LHCN-M2 (cell line): ENCODE data around the gene SYNJ2BP. TPM values are rescaled to one million over a fixed set of nuclear protein-coding genes. Genes with fewer than 3 reads are reported as not detected.
"Not testable (repeated sequence)": the region's sequence is repeated elsewhere in the genome, so short reads cannot be mapped to it uniquely, and the experiment has no call there.

ENCODE experiments used
- DNase-seq: peaks from one replicate; pipeline ENCODE4 v3.0.0-alpha.2; 2012; ENCODE audit warnings: low read depth
- polyA plus RNA-seq: library from polyadenylated mRNA; unstranded; fragments of >200 nt; gene quantifications from one replicate; pipeline ENCODE4 v1.2.1, GENCODE V29; 2012; ENCODE audit warnings: missing spikeins
- total RNA-seq: library from RNA; depleted of rRNA; stranded (reverse); fragments of >200 nt; gene quantifications from 2 replicates; pipeline ENCODE4 v1.2.3, GENCODE V29; 2014; rRNA removed

The SYNJ2BP gene, protein sequence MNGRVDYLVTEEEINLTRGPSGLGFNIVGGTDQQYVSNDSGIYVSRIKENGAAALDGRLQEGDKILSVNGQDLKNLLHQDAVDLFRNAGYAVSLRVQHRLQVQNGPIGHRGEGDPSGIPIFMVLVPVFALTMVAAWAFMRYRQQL
- total RNA-seq = 20.5 and 25.1 TPM in 2 replicates
- polyA plus RNA-seq = 10.4 TPM

DNA sequence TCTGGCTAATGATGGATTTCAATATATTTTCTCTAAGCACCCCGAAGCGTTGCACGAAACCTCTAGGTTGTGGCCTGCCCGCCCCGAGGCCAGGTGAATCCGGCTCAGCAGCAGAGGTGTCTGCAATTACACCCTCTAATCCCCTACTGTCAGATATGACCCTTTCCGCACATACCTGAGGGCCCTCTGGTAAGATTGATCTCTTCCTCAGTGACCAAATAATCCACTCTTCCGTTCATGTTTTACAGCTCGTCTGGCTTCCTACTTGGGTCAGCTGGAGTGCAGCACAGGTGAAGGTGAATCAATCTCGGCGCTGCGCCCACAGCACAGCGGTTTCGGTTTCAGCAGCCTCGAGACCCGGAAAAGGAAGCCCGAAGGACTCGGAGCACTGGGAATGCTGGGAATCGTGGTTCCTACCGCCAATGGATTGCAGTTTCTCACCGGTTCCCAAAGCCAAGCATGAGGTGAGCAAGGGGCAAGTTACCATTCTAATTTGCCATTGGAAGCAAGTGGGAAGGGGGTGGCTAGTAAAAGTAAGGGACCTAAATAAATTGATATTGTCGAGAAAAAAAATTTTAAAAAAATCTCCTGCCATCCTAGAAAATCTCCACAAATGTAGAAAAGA, at the start of gene SYNJ2BP:
SYNJ2BP (minus strand) TSS at position 366 of the 625 bp plus-strand sequence; CDS start at position 239, 127 bp downstream.
- DNase-seq = peak; percentile 71

DNA sequence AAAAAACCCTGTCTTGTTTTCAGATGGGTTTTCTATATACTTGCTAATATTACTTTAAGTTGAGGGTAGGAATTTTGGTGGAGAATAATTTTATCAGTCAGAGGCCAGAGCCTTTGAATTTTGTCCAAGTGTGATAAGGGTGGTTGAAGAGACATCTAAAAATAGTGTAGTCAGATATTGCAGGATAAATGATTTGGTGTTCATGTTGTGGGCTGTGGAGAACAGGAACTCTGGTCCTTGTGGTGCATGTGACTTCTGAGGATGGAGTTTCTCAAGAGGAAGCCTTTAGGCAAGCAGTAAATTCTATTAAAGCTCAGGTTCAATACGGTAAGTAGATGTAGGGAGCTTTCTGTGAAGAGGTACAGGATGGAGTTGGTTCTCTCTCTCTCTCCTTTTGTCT, 37.8 kb upstream of the SYNJ2BP start:
- DNase-seq = no peak

DNA sequence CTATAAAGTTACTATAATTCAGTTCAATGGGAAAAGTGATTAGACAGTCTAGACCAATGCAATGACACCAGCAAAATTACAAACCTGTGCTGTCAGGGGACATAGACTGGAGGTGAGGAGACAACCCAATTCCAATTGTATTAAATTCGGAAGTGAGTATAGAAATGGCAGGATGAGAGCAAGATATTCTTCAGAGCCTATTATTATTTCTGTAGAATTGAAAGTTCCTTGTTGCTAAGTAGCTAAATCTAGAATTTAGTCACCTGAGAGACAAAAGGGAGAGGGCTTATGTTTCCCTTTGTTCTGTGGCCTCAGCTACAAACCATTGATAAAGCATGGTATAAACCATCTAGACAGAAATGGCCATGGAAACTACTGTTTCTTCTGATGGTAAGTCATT, 35.0 kb upstream of the SYNJ2BP start, which contains the start of gene ADAM21:
ADAM21 (plus strand) TSS at position 301 of the 400 bp plus-strand sequence. CDS start 5,326 bp downstream, outside the sequence.
- DNase-seq = no peak

DNA sequence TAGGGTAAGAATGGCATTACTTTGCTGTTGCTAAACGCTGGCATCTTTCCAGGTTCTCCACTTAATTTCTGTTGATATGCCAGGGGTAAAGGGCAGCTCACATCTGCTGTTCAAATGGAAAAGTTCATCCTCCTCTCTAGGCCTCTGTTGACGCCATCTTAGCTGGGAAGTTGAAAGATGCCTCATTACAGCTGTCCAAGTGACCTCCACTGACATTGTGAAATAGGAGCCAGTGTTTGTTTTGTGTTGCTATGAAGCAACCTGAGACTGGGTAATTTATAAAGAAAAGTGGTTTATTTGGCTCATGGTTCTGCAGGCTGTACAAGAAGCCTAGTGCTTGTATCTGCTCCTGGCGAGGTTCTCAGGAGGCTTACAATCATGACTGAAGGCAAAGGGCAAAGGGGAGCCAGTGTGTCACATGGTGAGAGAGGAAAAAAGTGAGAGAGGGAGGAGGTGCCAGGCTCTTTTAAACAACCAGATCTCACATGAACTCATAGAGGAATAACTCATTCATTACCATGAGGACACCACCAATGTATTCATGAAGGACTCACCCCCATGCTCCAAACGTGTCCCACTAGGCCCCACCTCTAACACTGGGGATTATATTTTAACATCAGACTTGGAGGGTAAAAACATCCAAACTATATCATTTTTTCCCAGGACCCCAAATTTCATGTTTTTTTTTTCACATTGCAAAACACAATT, 31.9 kb upstream of the SYNJ2BP start:
- DNase-seq = peak; percentile 94

DNA sequence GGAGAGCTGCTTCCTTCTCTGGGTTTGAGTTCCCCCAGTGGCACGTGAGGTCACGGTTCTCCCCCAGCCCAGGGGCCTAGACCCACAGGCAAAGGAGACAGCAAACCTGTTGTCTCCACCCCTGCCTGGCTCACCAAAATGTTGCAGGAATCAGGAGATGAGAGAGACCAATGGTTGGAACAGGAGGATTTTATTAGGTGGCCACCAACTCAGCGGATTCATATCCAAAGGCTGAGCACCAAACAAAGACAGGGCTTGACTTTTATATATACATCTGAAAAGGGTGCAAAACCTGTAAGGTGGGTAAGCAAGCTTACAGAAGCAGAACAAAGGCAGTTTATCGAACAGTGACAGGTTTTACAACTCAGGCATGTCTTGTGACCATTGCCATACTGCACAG, 25.9 kb upstream of the SYNJ2BP start:
- DNase-seq = no peak

DNA sequence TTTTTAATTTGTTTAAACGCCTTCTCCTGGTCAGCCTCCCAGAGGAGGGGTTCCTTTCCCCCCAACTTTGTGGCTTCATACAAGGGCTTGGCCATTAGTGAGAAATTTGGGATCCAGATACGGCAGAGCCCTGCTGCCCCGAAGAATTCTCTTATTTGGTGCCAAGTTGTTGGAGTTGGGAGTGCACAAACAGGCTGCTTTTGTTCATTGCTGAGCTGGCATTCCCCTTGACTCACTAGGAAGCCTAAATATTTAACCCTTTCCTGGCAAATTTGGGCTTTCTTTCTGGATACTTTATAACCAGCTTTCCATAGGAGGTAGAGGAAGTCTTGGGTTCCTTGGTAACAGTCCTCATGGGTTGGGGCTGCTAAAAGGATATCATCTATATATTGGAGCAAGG, 24.8 kb upstream of the SYNJ2BP start:
- no peak for DNase-seq

DNA sequence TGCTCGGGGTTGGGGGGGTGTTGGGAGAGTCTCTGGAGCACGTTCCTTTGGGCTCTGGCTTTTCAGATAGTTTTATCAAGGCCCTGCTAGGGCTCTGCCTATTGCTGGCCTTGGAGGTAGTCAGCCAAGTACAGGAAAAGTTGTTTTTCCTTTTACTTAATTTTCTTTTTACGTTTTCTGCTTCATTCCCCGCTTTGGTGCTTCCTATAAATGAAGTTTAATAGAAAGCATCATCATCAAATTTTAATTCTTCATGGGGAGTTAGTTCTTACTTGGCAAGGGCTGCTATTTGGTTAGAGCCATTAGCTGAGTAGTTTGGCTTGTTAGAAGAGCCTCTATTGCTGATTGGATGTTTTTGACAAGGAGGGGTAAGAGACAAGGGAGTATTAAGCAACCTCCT, 20.0 kb upstream of the SYNJ2BP start:
- DNase-seq = no peak

DNA sequence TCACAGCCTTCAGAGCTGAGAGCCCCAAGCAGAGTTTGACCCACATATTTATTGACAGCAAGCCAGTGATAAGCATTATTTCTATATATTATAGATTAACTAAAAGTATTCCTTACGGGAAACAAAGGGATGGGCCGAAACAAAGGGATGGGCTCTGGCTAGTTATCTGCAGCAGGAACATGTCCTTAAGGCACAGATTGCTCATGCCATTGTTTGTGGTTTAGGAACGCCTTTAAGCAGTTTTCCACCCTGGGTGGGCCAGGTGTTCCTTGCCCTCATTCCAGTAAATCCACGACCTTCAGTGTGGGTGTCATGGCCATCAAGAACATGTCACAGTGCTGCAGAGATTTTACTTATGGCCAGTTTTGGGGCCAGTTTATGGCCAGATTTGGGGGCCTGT, 9.7 kb upstream of the SYNJ2BP start:
- not testable (repeated sequence) for DNase-seq

DNA sequence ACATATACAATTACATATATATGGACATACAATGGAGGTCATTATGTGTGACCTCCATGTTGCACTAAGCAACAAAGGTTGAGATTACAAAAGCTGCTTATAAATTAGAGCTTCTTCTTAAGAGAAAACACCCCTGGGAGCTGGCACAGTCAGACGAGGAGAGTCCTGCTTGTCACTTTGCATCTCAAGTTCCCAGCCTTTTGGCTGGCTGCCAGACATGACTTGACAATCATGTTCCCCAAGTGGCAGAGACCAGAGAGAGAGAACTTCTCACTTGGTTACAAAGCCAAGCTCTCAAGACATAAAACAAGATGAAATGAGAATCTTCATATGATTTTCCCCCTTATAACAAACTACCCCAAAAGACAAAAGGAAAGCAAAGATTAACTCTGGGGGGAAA, 8.5 kb upstream of the SYNJ2BP start:
- no peak for DNase-seq

DNA sequence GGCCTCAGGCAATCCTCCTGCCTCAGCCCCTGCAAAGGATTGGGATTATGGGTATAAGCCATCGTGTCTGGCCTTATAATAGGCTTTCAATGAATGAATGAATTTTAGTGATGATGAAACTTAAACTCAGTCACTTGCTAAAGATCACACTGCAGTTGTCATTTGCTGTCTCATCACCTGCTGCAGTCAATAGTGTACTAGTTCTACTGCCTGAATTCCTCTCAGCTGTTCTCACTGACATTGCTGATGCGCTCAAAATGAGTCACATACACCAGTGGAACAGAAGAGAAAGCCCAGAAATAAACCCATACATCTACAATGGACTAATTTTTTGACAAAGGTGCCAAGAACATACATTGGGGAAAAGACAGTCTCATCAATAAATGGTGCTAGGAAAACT, 5.6 kb upstream of the SYNJ2BP start:
- DNase-seq = peak; percentile 93

DNA sequence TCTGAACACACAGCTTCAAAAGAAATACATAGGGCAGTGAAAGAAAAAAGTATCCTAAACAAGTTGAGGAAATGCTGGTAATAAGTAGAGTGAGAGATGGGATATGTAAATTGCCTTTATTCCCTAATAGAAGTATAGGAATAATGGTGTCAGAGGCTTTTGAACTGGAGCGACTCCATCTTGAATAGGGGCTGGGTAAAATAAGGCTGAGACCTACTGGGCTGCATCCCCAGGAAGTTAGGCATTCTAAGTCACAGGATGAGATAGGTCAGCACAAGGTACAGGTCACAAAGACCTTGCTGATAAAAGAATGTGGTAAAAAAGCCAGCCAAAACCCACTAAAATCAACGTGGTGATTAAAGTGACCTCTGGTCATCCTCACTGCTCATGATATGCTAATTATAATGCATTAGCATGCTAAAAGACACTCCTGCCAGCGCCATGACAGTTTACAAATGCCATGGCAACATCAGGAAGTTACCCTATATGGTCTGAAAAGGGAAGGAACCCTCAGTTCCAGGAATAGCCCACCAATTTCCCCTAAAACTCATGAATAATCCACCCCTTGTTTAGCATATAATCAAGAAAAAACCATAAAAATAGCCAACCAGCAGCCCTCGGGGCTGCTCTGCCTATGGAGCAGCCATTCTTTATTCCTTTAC, 2.5 kb upstream of the SYNJ2BP start:
- DNase-seq = not testable (repeated sequence)

DNA sequence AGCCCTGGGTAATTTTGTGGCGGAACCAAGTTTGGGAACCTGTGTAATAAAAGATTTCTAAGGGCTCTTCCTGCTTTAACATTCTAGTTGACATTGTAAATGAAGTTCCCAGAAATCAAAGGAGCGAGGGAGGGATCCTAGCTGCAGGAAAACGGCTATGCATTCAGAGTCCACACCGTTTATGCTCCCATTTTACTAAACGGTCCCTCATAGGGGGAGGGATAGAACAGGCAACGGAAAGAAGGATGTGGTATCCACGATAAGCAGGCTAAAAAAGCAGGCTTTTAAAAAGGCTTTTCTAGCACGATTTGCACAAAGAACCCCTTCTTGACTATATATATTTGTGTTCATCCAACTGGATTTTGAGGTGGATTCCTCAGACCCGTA, 559 bp downstream of the SYNJ2BP start:
- DNase-seq = no peak

DNA sequence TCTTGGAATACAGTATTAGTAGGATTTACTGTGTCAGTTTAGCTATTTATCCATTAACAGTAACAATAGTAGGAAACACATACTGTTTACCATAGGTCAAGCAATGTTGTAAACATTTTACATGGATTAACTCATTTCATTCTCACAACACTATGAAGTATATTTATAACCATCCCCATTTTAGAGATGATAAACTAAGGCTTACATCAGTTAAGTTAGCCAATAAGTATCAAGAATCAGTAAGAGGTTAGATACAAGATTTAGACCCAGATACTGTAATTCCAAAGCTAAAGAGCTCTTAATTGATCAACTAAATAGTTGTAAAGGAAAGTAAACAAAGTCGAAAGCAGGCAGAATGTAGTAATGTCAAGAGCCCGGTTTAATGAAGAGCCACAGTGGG, 1.1 kb downstream of the SYNJ2BP start:
- no peak for DNase-seq

DNA sequence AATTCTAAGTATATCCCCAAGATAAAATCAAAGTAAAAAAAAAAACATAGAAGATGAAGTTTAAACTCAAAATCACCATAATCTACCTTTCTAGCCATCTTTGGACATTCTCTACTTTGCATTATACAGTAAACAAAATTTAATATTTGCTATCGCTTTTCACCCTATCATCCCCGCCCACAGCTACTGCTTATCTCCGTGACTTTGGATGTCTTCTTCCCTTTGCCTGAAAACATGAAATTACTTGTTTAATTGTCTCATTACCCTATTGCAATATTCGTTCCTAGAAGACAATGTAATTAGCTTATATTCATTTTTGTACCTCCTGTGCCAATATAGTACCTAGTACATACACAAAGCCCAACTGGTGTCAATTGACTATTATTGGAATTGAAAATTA, 9.3 kb downstream of the SYNJ2BP start:
- DNase-seq = no peak

DNA sequence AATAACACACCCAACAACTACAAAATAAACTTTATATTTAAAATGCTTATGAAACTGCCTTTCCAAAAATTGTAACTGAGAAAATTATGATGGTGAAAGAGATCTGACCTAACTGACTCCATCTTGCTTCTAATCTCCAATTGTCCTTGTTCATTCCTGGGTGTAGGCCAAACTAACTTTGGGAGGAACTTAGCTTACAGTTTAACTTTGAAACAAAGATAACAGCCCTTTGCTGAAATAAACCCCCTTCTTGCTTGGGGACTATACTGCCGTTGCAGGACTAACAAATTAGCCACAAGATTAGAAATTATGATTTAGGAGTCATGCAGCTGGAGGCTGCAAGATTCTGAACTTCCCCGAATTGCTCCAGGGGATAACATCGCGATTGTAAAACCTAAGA, 10.7 kb downstream of the SYNJ2BP start:
- DNase-seq = not testable (repeated sequence)

DNA sequence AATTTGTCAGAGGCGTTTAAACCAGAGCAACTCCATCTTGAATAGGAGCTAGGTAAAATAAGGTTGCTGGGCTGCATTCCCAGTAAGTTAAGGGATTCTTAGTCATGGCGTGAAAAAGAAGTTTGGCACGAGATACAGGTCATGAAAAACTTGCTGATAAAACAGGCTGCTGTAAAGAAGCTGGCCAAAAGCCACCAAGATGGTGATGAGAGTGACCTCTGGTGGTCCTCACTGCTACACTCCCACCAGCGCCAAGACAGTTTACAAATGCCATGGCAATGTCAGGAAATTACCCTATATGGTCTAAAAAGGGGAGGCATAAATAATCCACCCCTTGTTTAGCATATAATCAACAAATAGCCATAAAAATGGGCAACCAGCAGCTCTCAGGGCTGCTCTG, 13.6 kb downstream of the SYNJ2BP start:
- DNase-seq = not testable (repeated sequence)

DNA sequence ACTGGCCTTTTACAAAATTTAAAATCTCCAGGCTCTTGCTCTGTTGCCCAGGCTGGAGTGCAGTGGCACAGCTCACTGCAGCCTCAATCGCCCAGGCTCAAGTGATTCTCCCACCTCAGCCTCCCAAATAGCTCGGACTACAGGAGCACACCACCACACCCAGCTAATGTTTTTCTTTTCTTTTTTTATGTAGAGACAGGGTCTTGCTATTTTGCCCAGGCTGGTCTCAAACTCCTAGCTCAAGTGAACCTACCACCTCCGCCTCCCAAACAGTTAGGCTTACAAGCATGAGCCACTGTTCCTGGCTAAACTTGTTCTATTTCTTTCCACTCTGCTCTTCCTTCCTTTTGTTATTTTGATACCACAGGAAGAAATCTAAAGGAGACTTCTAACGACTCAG, 15.2 kb downstream of the SYNJ2BP start:
- no peak for DNase-seq

DNA sequence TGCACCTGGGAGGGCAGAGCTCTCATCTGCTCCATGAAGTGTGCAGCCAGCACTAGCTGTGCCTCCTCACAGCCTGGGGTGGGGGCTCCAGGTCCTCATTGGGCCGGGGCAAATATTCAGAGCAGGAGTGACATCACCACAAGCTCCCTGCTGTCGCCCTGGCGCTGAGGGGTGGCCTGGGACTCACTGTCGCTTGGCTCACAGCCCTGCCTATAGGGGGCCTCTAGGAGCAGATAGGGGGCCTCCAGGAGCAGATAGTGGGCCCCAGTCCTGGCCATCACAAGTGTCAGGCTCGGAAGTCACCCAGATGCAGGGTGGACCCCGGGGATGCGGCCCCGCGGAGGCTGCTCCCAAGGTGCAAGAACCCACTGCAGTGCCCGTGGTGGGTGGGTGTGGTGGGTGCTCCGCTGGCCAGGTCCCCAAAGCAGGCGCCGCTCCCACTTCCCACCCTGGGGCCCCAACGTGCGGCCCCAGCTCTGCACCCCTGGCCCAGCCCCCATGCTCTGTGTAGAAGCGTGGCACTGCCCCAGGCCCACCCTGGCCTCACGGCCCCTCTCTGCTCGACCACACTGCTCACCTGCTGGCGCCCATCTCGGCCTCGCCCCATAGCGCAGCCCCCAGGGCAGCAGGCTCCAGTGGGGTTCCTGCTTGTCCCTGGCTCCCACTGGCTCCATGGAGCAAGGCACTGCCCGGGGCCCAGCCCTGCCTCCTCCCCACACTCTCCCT, 18.0 kb downstream of the SYNJ2BP start:
- no peak for DNase-seq

DNA sequence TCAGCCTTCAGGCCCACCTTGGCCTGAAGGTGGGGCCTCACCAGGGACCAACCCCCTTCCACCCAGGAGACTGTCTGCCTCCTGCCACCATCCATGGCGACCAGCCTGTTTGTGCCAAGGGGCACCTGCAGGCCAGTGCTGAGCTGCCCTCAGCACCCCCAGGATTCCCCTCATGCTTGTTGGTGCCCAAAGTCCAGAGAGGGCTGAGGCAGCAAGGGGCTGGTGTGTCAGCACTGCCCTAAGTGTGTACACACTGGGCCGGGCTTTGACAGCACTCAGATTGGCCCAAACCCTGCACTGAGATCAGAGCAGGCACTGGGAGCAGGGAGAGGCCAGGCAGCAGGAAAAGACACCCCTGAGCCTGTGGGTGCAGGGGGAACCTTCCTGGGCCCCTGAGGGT, 18.6 kb downstream of the SYNJ2BP start:
- DNase-seq = no peak

DNA sequence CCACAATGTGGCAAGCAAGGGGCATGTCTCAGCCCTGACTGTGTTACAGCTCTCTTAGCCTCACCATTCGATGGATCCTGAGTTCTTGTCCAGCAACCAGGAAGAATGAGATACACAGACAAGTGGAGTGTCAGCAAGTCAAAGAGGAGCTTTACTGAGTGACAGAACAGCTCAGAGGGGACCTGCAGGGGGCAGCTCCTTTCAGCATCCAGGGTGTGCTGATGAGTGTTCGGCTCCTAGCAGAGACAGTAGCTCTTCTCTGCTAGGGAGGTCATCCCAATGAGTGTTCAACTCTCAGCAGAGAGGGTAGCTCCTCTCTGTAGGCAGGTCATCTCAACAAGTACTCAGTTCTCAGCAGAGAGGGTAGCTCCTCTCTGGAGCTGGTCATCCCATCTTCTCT, 19.1 kb downstream of the SYNJ2BP start:
- no peak for DNase-seq

DNA sequence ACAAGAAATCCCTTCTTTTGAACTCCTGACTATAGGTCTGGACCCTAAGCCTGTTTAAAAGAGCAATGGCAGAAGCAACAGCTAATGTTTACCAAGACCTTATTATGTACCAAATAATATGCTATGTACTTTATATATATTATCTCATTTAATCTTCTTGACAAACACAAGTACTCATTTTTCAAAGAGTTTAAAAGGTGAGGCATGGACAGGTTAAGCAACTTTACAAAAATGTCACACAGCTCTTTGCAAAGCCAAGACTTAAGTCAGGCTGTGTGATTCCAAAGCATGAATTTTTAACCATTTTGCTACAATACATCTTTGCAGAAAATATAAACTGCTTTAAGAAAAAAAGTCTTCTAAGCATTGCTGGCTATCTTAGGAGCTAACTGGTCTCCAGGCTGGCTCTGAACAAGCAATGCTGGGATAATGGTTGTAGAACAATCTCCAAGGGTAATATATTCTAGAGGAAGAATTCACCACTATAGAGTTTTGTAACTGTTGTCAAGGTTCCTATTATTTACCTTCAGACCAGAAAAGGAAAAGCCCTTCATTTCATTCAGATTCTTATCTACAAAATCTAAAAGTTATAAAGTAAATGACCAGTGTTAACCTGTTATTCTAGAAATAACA, 22.1 kb downstream of the SYNJ2BP start:
- DNase-seq = no peak
